GM23338 (cell line): ENCODE data around the gene ARHGEF25. TPM values are rescaled to one million over a fixed set of nuclear protein-coding genes. Genes with fewer than 3 reads are reported as not detected.
A peak's percentile ranks its signal among the peaks of the same experiment; 100 is the strongest.

Experiments
- ATAC-seq: fragments of 200-7000 bp; cut with Tn5 transposase; 3 replicates; pipeline ENCODE4 v1.9.1; 2020
- DNase-seq: peaks from one replicate; pipeline ENCODE4 v3.0.0-alpha.2; 2015; ENCODE audit warnings: low spot score
- H2AFZ ChIP-seq: fragments of 200-600 bp; sonication (generic); 2 replicates; pipeline ENCODE4 v1.8.0; 2016; ENCODE audit warnings: antibody characterized with exemption, mild to moderate bottlenecking, moderate library complexity
- H3F3A ChIP-seq: fragments of 200-600 bp; sonication (generic); replicated peaks from 2 replicates; pipeline ENCODE4 v1.8.0; 2017; ENCODE audit warnings: antibody characterized with exemption, mixed run types, low read depth
- H3K27ac ChIP-seq: fragments of 200-600 bp; sonication (generic); 2 replicates; pipeline ENCODE4 v1.6.1; 2016; ENCODE audit warnings: low read depth
- H3K27me3 ChIP-seq: fragments of 200-600 bp; sonication (generic); 2 replicates; pipeline ENCODE4 v1.8.0; 2016; ENCODE audit warnings: mild to moderate bottlenecking, mixed run types, moderate library complexity; ENCODE audit not compliant: insufficient read depth
- H3K36me3 ChIP-seq: fragments of 200-600 bp; sonication (generic); 2 replicates; pipeline ENCODE4 v1.8.0; 2016; ENCODE audit warnings: mild to moderate bottlenecking; ENCODE audit not compliant: insufficient read depth
- H3K4me1 ChIP-seq: fragments of 200-600 bp; sonication (generic); 2 replicates; pipeline ENCODE4 v1.8.0; 2016; ENCODE audit warnings: mild to moderate bottlenecking, moderate library complexity; ENCODE audit not compliant: insufficient read depth
- H3K4me2 ChIP-seq: fragments of 200-600 bp; sonication (generic); 2 replicates; pipeline ENCODE4 v1.7.1; 2017; ENCODE audit warnings: mixed run types
- H3K4me3 ChIP-seq: fragments of 200-600 bp; sonication (generic); 2 replicates; pipeline ENCODE4 v1.6.1; 2016; ENCODE audit warnings: mixed run types
- H3K79me2 ChIP-seq: fragments of 200-600 bp; sonication (generic); replicated peaks from 2 replicates; pipeline ENCODE4 v1.8.0; 2017; ENCODE audit warnings: mild to moderate bottlenecking; ENCODE audit not compliant: insufficient read depth
- H3K9me2 ChIP-seq: fragments of 200-600 bp; sonication (generic); 2 replicates; pipeline ENCODE4 v1.8.0; 2017; ENCODE audit not compliant: insufficient read depth
- H4K20me1 ChIP-seq: fragments of 200-600 bp; sonication (generic); replicated peaks from 2 replicates; pipeline ENCODE4 v1.8.0; 2017; ENCODE audit warnings: mild to moderate bottlenecking; ENCODE audit not compliant: insufficient read depth
- H3K27ac Mint-ChIP-seq: 2 replicates; pipeline ENCODE4 v1.8.0; 2020; ENCODE audit warnings: inconsistent platforms, mild to moderate bottlenecking, moderate library complexity, mixed read lengths
- H3K27me3 Mint-ChIP-seq: 3 replicates; pipeline ENCODE4 v1.8.0; 2022; ENCODE audit warnings: low read depth, mild to moderate bottlenecking, moderate library complexity, mixed read lengths, inconsistent platforms; ENCODE audit not compliant: insufficient read depth, poor library complexity
- H3K36me3 Mint-ChIP-seq: 3 replicates; pipeline ENCODE4 v1.8.0; 2021; ENCODE audit warnings: low read depth, mild to moderate bottlenecking, inconsistent platforms, moderate library complexity, mixed read lengths
- H3K4me1 Mint-ChIP-seq: 3 replicates; pipeline ENCODE4 v1.8.0; 2020; ENCODE audit warnings: mild to moderate bottlenecking, inconsistent platforms, mixed read lengths
- H3K4me3 Mint-ChIP-seq: 3 replicates; pipeline ENCODE4 v1.8.0; 2021; ENCODE audit warnings: moderate library complexity, mild to moderate bottlenecking, inconsistent platforms, mixed read lengths
- H3K9me3 Mint-ChIP-seq: 3 replicates; pipeline ENCODE4 v1.8.0; 2020; ENCODE audit warnings: moderate library complexity, mild to moderate bottlenecking, inconsistent platforms, mixed read lengths
- CREB1 ChIP-seq: fragments of 250-450 bp; sonication (Bioruptor Pico); IDR thresholded peaks from 2 replicates; pipeline ENCODE4 v1.5.0; 2020; ENCODE audit warnings: low read depth, mild to moderate bottlenecking, moderate library complexity
- EZH2 ChIP-seq: fragments of 200-600 bp; sonication (generic); IDR thresholded peaks from one replicate; pipeline ENCODE4 v1.8.0; 2017; ENCODE audit warnings: antibody characterized with exemption, mild to moderate bottlenecking, low read depth; ENCODE audit not compliant: unreplicated experiment
- EZH2phosphoT487 ChIP-seq: fragments of 200-600 bp; sonication (generic); IDR thresholded peaks from one replicate; pipeline ENCODE4 v1.8.1; 2018; ENCODE audit warnings: antibody characterized with exemption; ENCODE audit not compliant: unreplicated experiment
- JUNB ChIP-seq: IDR thresholded peaks from one replicate; pipeline ENCODE4 v1.6.1; 2016; ENCODE audit warnings: antibody characterized with exemption; ENCODE audit not compliant: unreplicated experiment
- NANOG ChIP-seq: IDR thresholded peaks from 2 replicates; pipeline ENCODE4 v1.6.1; 2016; ENCODE audit warnings: antibody characterized with exemption, borderline replicate concordance
- POLR2AphosphoS5 ChIP-seq: IDR thresholded peaks from 2 replicates; pipeline ENCODE4 v1.6.1; 2016; ENCODE audit warnings: antibody characterized with exemption, low read depth
- STAT1 ChIP-seq: IDR thresholded peaks from one replicate; pipeline ENCODE4 v1.6.1; 2016; ENCODE audit warnings: antibody characterized with exemption; ENCODE audit not compliant: unreplicated experiment
- ZNF114 ChIP-seq: fragments of 250-450 bp; sonication (Bioruptor Pico); IDR thresholded peaks from 2 replicates; pipeline ENCODE4 v1.5.0; 2020; ENCODE audit warnings: mild to moderate bottlenecking, moderate library complexity
- ZNF331 ChIP-seq: fragments of 250-450 bp; sonication (Bioruptor Pico); IDR thresholded peaks from 2 replicates; pipeline ENCODE4 v1.5.0; 2020; ENCODE audit warnings: low read depth, mild to moderate bottlenecking, moderate library complexity
- polyA plus RNA-seq: library from polyadenylated mRNA; unstranded; fragments of >200 nt; fragmentation: Nextera tagmentation; extraction: Ambion mirVana; gene quantifications from 2 replicates; pipeline ENCODE4 v1.2.1, GENCODE V29; 2016
- total RNA-seq: library from RNA; depleted of rRNA; stranded (reverse); fragments of >200 nt; shearing (Covaris generic); gene quantifications from 2 replicates; pipeline ENCODE4 v1.2.3, GENCODE V29; 2014
- TF ChIP-seq, protein P1 (sequence below): IDR thresholded peaks from 2 replicates; pipeline ENCODE4 v1.6.1; 2016; ENCODE audit warnings: antibody characterized with exemption
- TF ChIP-seq, protein P2 (sequence below), 2 experiments: fragments of 200-600 bp in 1 of 2; sonication (generic) in 1 of 2; conservative IDR thresholded peaks; 2 replicates each; pipeline versions ENCODE4 v1.5.1 to v1.6.1; 2016 to 2017; ENCODE audit warnings: antibody characterized with exemption in 2 of 2, low read depth in 2 of 2, mild to moderate bottlenecking in 2 of 2, moderate library complexity in 1 of 2
- TF ChIP-seq, protein P3 (sequence below): IDR thresholded peaks from one replicate; pipeline ENCODE4 v1.6.1; 2018; ENCODE audit warnings: antibody characterized with exemption; ENCODE audit not compliant: unreplicated experiment
- TF ChIP-seq, protein P4 (sequence below): fragments of 250-450 bp; sonication (Bioruptor Pico); IDR thresholded peaks from 2 replicates; pipeline ENCODE4 v1.5.0; 2020; ENCODE audit warnings: mild to moderate bottlenecking, moderate library complexity

ARHGEF25 gene
- total and polyA plus RNA-seq, 2 experiments from 2014 or later: 0.53 to 10.2 TPM

DNA sequence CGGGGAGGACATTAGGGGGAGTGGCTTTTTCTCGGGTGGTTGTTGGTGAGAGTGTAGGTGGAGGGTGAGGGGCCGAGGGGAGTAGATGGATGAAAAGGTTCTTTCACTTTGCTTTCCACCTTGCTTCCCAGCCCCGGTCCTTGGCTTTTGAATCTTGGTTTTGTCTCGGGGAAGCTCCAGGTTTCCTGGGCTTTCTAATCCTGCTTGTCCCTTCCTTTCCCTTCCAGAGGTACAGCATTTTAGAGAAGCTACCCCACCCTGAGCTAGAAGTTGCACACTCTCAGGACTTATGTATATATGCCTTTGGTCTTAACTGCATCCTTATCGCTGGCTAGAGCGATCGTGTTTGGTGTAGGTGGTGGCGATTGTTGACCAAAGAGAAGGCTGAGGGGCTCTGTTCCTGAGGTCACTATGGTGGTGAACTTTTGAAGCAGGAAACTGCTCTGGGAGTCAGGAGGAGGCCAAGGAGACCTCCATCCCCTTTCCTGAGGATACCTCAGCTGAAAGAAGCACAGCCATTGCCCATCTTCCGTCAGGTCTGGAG is 19.4 kb upstream of the ARHGEF25 start:
- no peak overlapping the region for H3K27ac ChIP-seq
- H3K79me2 ChIP-seq: peaks cover 22% of the 10 kb centered on the region
- Mint-ChIP-seq H3K9me3 (no peaks in the 10 kb centered on the region), H3K27ac (peak overlapping the region; percentile 72; the same call in 1 of the 2 replicates), H3K4me1 (peaks cover 14% of the 10 kb centered on the region), H3K36me3 (peaks cover 10% of the 10 kb centered on the region), H3K27me3 (peaks cover 17% of the 10 kb centered on the region), H3K4me3 (peak overlapping the region; percentile 92)
- DNase-seq (peak; percentile 32), ATAC-seq (peak; percentile 38)
- no peaks in the 10 kb centered on the region for H3K9me2 ChIP-seq
- peak overlapping the region; percentile 98 for H3K4me3 ChIP-seq
- TF ChIP-seq POLR2AphosphoS5 (no peak), STAT1 (no peak), JUNB (no peak), CREB1 (no peak), ZNF331 (CRISPR knock-in tag) (no peak), EZH2phosphoT487 (no peak), ZNF114 (no peak), NANOG (no peak), EZH2 (no peak)
- TF ChIP-seq, protein P1, sequence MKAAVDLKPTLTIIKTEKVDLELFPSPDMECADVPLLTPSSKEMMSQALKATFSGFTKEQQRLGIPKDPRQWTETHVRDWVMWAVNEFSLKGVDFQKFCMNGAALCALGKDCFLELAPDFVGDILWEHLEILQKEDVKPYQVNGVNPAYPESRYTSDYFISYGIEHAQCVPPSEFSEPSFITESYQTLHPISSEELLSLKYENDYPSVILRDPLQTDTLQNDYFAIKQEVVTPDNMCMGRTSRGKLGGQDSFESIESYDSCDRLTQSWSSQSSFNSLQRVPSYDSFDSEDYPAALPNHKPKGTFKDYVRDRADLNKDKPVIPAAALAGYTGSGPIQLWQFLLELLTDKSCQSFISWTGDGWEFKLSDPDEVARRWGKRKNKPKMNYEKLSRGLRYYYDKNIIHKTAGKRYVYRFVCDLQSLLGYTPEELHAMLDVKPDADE: no peak
- TF ChIP-seq, protein P2, sequence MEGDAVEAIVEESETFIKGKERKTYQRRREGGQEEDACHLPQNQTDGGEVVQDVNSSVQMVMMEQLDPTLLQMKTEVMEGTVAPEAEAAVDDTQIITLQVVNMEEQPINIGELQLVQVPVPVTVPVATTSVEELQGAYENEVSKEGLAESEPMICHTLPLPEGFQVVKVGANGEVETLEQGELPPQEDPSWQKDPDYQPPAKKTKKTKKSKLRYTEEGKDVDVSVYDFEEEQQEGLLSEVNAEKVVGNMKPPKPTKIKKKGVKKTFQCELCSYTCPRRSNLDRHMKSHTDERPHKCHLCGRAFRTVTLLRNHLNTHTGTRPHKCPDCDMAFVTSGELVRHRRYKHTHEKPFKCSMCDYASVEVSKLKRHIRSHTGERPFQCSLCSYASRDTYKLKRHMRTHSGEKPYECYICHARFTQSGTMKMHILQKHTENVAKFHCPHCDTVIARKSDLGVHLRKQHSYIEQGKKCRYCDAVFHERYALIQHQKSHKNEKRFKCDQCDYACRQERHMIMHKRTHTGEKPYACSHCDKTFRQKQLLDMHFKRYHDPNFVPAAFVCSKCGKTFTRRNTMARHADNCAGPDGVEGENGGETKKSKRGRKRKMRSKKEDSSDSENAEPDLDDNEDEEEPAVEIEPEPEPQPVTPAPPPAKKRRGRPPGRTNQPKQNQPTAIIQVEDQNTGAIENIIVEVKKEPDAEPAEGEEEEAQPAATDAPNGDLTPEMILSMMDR (conservative IDR thresholded peaks at IDR 0.05; ENCODE audit: low read depth in 2 of 2): no peak
- TF ChIP-seq, protein P3, sequence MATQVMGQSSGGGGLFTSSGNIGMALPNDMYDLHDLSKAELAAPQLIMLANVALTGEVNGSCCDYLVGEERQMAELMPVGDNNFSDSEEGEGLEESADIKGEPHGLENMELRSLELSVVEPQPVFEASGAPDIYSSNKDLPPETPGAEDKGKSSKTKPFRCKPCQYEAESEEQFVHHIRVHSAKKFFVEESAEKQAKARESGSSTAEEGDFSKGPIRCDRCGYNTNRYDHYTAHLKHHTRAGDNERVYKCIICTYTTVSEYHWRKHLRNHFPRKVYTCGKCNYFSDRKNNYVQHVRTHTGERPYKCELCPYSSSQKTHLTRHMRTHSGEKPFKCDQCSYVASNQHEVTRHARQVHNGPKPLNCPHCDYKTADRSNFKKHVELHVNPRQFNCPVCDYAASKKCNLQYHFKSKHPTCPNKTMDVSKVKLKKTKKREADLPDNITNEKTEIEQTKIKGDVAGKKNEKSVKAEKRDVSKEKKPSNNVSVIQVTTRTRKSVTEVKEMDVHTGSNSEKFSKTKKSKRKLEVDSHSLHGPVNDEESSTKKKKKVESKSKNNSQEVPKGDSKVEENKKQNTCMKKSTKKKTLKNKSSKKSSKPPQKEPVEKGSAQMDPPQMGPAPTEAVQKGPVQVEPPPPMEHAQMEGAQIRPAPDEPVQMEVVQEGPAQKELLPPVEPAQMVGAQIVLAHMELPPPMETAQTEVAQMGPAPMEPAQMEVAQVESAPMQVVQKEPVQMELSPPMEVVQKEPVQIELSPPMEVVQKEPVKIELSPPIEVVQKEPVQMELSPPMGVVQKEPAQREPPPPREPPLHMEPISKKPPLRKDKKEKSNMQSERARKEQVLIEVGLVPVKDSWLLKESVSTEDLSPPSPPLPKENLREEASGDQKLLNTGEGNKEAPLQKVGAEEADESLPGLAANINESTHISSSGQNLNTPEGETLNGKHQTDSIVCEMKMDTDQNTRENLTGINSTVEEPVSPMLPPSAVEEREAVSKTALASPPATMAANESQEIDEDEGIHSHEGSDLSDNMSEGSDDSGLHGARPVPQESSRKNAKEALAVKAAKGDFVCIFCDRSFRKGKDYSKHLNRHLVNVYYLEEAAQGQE: no peak
- TF ChIP-seq, protein P4, sequence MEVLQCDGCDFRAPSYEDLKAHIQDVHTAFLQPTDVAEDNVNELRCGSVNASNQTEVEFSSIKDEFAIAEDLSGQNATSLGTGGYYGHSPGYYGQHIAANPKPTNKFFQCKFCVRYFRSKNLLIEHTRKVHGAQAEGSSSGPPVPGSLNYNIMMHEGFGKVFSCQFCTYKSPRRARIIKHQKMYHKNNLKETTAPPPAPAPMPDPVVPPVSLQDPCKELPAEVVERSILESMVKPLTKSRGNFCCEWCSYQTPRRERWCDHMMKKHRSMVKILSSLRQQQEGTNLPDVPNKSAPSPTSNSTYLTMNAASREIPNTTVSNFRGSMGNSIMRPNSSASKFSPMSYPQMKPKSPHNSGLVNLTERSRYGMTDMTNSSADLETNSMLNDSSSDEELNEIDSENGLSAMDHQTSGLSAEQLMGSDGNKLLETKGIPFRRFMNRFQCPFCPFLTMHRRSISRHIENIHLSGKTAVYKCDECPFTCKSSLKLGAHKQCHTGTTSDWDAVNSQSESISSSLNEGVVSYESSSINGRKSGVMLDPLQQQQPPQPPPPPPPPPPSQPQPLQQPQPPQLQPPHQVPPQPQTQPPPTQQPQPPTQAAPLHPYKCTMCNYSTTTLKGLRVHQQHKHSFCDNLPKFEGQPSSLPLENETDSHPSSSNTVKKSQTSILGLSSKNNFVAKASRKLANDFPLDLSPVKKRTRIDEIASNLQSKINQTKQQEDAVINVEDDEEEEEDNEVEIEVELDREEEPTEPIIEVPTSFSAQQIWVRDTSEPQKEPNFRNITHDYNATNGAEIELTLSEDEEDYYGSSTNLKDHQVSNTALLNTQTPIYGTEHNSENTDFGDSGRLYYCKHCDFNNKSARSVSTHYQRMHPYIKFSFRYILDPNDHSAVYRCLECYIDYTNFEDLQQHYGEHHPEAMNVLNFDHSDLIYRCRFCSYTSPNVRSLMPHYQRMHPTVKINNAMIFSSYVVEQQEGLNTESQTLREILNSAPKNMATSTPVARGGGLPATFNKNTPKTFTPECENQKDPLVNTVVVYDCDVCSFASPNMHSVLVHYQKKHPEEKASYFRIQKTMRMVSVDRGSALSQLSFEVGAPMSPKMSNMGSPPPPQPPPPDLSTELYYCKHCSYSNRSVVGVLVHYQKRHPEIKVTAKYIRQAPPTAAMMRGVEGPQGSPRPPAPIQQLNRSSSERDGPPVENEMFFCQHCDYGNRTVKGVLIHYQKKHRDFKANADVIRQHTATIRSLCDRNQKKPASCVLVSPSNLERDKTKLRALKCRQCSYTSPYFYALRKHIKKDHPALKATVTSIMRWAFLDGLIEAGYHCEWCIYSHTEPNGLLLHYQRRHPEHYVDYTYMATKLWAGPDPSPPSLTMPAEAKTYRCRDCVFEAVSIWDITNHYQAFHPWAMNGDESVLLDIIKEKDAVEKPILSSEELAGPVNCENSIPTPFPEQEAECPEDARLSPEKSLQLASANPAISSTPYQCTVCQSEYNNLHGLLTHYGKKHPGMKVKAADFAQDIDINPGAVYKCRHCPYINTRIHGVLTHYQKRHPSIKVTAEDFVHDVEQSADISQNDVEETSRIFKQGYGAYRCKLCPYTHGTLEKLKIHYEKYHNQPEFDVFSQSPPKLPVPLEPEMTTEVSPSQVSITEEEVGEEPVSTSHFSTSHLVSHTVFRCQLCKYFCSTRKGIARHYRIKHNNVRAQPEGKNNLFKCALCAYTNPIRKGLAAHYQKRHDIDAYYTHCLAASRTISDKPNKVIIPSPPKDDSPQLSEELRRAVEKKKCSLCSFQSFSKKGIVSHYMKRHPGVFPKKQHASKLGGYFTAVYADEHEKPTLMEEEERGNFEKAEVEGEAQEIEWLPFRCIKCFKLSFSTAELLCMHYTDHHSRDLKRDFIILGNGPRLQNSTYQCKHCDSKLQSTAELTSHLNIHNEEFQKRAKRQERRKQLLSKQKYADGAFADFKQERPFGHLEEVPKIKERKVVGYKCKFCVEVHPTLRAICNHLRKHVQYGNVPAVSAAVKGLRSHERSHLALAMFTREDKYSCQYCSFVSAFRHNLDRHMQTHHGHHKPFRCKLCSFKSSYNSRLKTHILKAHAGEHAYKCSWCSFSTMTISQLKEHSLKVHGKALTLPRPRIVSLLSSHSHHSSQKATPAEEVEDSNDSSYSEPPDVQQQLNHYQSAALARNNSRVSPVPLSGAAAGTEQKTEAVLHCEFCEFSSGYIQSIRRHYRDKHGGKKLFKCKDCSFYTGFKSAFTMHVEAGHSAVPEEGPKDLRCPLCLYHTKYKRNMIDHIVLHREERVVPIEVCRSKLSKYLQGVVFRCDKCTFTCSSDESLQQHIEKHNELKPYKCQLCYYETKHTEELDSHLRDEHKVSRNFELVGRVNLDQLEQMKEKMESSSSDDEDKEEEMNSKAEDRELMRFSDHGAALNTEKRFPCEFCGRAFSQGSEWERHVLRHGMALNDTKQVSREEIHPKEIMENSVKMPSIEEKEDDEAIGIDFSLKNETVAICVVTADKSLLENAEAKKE (CRISPR knock-in tag): no peak
- 0 out of 2 replicates have a peak, but pooled peaks cover 8% of the 10 kb centered on the region for H3K27me3 ChIP-seq
- H3K36me3 ChIP-seq: peaks cover 6% of the 10 kb centered on the region; the same call in 1 of the 2 replicates
- H2AFZ ChIP-seq: peak overlapping the region; percentile 89
- H3K4me2 ChIP-seq: peak overlapping the region; percentile 97
- peaks cover 11% of the 10 kb centered on the region for H3F3A ChIP-seq
- peaks cover 4% of the 10 kb centered on the region for H4K20me1 ChIP-seq
- H3K4me1 ChIP-seq: peaks cover 13% of the 10 kb centered on the region
